HEK293 (cell line): Measurements from ENCODE around the gene SLC37A2.

ENCODE experiments used
- CTCF ChIA-PET: fragments of 350-600 bp; formaldehyde crosslinking; extraction: SDS; loops from one replicate; lab custom pipeline; 2021; ENCODE audit warnings: antibody characterized with exemption; lab: Yijun Ruan, JAX
- POLR2A ChIA-PET: fragments of 300-600 bp; formaldehyde crosslinking; extraction: SDS; loops from one replicate; lab custom pipeline; 2020; ENCODE audit warnings: antibody characterized with exemption, inconsistent platforms; lab: Yijun Ruan, JAX
- H3K27ac ChIP-seq: fragments of 200-500 bp; sonication (Bioruptor generic); 2 replicates; pipeline ENCODE4 v1.5.1; 2014; ENCODE audit warnings: low read depth, low read length, control low read depth, inconsistent platforms; ENCODE audit errors: extremely low read depth
- H3K36me3 ChIP-seq, 2 experiments: fragments of 200-500 bp in 1 of 2; sonication (Bioruptor generic) in 1 of 2; 1 replicate in 1 of 2; 2 replicates in 1 of 2; pipeline ENCODE4 v1.5.1; 2014 to 2017; ENCODE audit warnings: inconsistent platforms in 2 of 2, low read length in 2 of 2; ENCODE audit not compliant: control insufficient read depth in 2 of 2, insufficient read depth in 1 of 2
- H3K4me1 ChIP-seq: fragments of 200-500 bp; sonication (Bioruptor generic); 2 replicates; pipeline ENCODE4 v1.5.1; 2014; ENCODE audit warnings: mild to moderate bottlenecking, low read length, inconsistent platforms; ENCODE audit not compliant: control insufficient read depth, insufficient read depth
- H3K4me3 ChIP-seq: 2 replicates; pipeline ENCODE4 v1.5.1; 2011; ENCODE audit warnings: low read depth, mild to moderate bottlenecking, control low read depth, low read length, moderate library complexity
- H3K9me3 ChIP-seq: fragments of 200-500 bp; sonication (Bioruptor generic); 2 replicates; pipeline ENCODE4 v1.5.1; 2014; ENCODE audit warnings: low read depth, low read length, inconsistent platforms; ENCODE audit not compliant: control insufficient read depth, insufficient read depth
- SCRT1 ChIP-seq: fragments of 450-650 bp; formaldehyde crosslinking; IDR thresholded peaks from 2 replicates; pipeline ENCODE4 v1.5.1; 2016; ENCODE audit warnings: missing biosample characterization, missing genetic modification characterization, borderline replicate concordance
- SP2 ChIP-seq: fragments of 450-650 bp; formaldehyde crosslinking; IDR thresholded peaks from 2 replicates; pipeline ENCODE4 v1.5.1; 2016; ENCODE audit warnings: missing biosample characterization, missing genetic modification characterization
- ZBTB8A ChIP-seq: fragments of 450-650 bp; formaldehyde crosslinking; IDR thresholded peaks from 2 replicates; pipeline ENCODE4 v1.5.1; 2016; ENCODE audit warnings: missing biosample characterization, missing genetic modification characterization
- ZFHX2 ChIP-seq: fragments of 450-650 bp; formaldehyde crosslinking; conservative IDR thresholded peaks from 2 replicates; pipeline ENCODE4 v1.5.1; 2016; ENCODE audit warnings: missing biosample characterization, missing genetic modification characterization
- ZNF324 ChIP-seq: fragments of 450-650 bp; formaldehyde crosslinking; IDR thresholded peaks from 2 replicates; pipeline ENCODE4 v1.5.1; 2016; ENCODE audit warnings: missing biosample characterization, missing genetic modification characterization
- ZNF350 ChIP-seq: fragments of 450-650 bp; formaldehyde crosslinking; IDR thresholded peaks from 2 replicates; pipeline ENCODE4 v1.5.0; 2017; ENCODE audit warnings: missing biosample characterization, mild to moderate bottlenecking, missing genetic modification characterization
- ZNF354C ChIP-seq: fragments of 450-650 bp; formaldehyde crosslinking; IDR thresholded peaks from 2 replicates; pipeline ENCODE4 v1.5.1; 2016; ENCODE audit warnings: missing biosample characterization, missing genetic modification characterization, low read depth, borderline replicate concordance
- ZNF473 ChIP-seq: fragments of 450-650 bp; formaldehyde crosslinking; IDR thresholded peaks from 2 replicates; pipeline ENCODE4 v1.5.1; 2017; ENCODE audit warnings: missing biosample characterization, missing genetic modification characterization
- ZNF501 ChIP-seq: fragments of 450-650 bp; formaldehyde crosslinking; IDR thresholded peaks from 2 replicates; pipeline ENCODE4 v1.5.1; 2016; ENCODE audit warnings: missing biosample characterization, missing genetic modification characterization
- ZNF530 ChIP-seq: fragments of 450-650 bp; formaldehyde crosslinking; IDR thresholded peaks from 2 replicates; pipeline ENCODE4 v1.5.1; 2016; ENCODE audit warnings: low read depth, missing biosample characterization, missing genetic modification characterization
- ZNF664 ChIP-seq: fragments of 450-650 bp; formaldehyde crosslinking; IDR thresholded peaks from 2 replicates; pipeline ENCODE4 v1.5.1; 2016; ENCODE audit warnings: missing biosample characterization, missing genetic modification characterization
- ZNF707 ChIP-seq: fragments of 450-650 bp; formaldehyde crosslinking; IDR thresholded peaks from 2 replicates; pipeline ENCODE4 v1.5.1; 2016; ENCODE audit warnings: missing biosample characterization, missing genetic modification characterization
- ZNF777 ChIP-seq: fragments of 450-650 bp; formaldehyde crosslinking; IDR thresholded peaks from 2 replicates; pipeline ENCODE4 v1.5.1; 2017; ENCODE audit warnings: missing biosample characterization, missing genetic modification characterization, borderline replicate concordance
- ZSCAN16 ChIP-seq: fragments of 450-650 bp; formaldehyde crosslinking; IDR thresholded peaks from 2 replicates; pipeline ENCODE4 v1.5.1; 2016; ENCODE audit warnings: missing biosample characterization, missing genetic modification characterization
- TF ChIP-seq, protein P1 (sequence below): fragments of 450-650 bp; formaldehyde crosslinking; IDR thresholded peaks from 2 replicates; pipeline ENCODE4 v1.5.0; 2017; ENCODE audit warnings: missing biosample characterization, missing genetic modification characterization, borderline replicate concordance
- TF ChIP-seq, protein P2 (sequence below): fragments of 450-650 bp; formaldehyde crosslinking; IDR thresholded peaks from 2 replicates; pipeline ENCODE4 v1.5.1; 2016; ENCODE audit warnings: missing biosample characterization, missing genetic modification characterization
- TF ChIP-seq, protein P3 (sequence below): fragments of 450-650 bp; formaldehyde crosslinking; IDR thresholded peaks from 2 replicates; pipeline ENCODE4 v1.5.1; 2016; ENCODE audit warnings: missing biosample characterization, missing genetic modification characterization
- TF ChIP-seq, protein P4 (sequence below): fragments of 450-650 bp; formaldehyde crosslinking; IDR thresholded peaks from 2 replicates; pipeline ENCODE4 v1.5.1; 2017; ENCODE audit warnings: missing biosample characterization, missing genetic modification characterization

SLC37A2 gene

DNA sequence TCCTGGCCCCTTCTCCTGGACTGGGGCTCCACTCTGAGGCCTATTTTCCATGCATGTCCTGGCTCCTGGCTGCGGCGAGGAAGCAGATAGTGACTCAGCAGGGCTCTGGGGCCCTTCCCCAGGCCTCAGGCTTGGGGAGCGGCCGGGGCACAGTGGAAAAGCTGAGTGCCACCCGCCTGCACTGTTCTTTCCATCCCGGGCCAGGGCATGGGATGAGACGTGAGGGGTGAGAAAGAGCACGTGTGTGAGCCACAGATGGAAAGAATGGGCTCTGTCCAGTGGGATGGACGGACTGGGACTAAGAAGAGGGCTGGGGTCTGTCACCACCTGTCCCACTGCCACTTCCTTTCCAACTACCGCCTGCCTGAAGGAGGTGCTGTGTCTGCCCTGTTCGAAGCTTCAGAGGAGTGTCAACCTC lies 12.8 kb downstream of the SLC37A2 start:
- Histone ChIP-seq H3K27ac (no peak overlapping the region), H3K36me3 (no peaks in the 10 kb centered on the region), H3K4me1 (no peaks in the 10 kb centered on the region), H3K9me3 (no peaks in the 10 kb centered on the region), H3K4me3 (no peak overlapping the region)
- ChIA-PET POLR2A (interaction anchor here (0.6 kb wide), 1 partner anchor 826 kb away, joined by 7 read pairs; no protein-coding TSS in a partner anchor), CTCF (interaction anchor here (0.6 to 1.2 kb wide), 3 partner anchors 15 to 431 kb away, joined by 3 to 5 read pairs (median 3); no protein-coding TSS in a partner anchor)
- TF ChIP-seq ZNF473 (tag by site-specific recombination) = no peak
- TF ChIP-seq ZNF501 = no peak
- TF ChIP-seq ZNF664 (tag by site-specific recombination) = no peak
- no peak for TF ChIP-seq ZSCAN16
- TF ChIP-seq, protein P1, sequence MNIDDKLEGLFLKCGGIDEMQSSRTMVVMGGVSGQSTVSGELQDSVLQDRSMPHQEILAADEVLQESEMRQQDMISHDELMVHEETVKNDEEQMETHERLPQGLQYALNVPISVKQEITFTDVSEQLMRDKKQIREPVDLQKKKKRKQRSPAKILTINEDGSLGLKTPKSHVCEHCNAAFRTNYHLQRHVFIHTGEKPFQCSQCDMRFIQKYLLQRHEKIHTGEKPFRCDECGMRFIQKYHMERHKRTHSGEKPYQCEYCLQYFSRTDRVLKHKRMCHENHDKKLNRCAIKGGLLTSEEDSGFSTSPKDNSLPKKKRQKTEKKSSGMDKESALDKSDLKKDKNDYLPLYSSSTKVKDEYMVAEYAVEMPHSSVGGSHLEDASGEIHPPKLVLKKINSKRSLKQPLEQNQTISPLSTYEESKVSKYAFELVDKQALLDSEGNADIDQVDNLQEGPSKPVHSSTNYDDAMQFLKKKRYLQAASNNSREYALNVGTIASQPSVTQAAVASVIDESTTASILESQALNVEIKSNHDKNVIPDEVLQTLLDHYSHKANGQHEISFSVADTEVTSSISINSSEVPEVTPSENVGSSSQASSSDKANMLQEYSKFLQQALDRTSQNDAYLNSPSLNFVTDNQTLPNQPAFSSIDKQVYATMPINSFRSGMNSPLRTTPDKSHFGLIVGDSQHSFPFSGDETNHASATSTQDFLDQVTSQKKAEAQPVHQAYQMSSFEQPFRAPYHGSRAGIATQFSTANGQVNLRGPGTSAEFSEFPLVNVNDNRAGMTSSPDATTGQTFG (tag by site-specific recombination) = no peak

DNA sequence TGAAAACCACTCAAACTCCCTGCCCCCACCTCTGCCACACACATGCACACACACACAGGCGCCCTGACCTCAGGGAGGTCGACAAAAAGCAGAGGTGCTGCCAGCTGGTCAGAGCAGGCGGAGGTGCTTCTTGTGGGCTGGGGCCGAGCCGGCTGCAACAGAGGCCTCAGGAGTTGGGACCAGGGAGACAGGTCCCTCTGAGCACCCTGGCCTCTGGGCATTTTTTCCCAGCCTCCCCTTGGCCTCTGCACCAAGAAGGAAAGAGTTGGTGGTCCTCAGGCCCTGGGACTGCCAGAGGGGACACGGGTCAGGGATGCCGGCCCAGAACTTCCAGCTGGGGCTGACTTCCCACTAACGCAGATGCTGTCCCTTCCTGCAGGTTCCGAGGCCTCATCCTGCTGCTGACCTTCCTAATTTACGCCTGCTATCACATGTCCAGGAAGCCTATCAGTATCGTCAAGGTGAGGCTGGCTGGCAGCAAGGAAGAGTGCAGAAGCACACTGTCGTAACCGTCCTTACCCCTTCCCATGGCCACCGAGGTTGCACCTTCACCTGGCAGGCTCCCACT lies 13.4 kb downstream of the SLC37A2 start:
- Histone ChIP-seq H3K9me3 (no peaks in the 10 kb centered on the region), H3K4me3 (no peak overlapping the region)
- CTCF ChIA-PET = interaction anchor here (0.7 to 2.8 kb wide), 3 partner anchors 14 to 358 kb away, joined by 3 to 7 read pairs (median 5); no protein-coding TSS in a partner anchor
- no peak for TF ChIP-seq ZNF777 (tag by site-specific recombination)
- TF ChIP-seq, all 188 proteins: peak for 0
- POLR2A ChIA-PET = no interaction called here
- H3K27ac ChIP-seq = no peak overlapping the region
- H3K36me3 ChIP-seq = no peaks in the 10 kb centered on the region
- H3K4me1 ChIP-seq = no peaks in the 10 kb centered on the region

DNA sequence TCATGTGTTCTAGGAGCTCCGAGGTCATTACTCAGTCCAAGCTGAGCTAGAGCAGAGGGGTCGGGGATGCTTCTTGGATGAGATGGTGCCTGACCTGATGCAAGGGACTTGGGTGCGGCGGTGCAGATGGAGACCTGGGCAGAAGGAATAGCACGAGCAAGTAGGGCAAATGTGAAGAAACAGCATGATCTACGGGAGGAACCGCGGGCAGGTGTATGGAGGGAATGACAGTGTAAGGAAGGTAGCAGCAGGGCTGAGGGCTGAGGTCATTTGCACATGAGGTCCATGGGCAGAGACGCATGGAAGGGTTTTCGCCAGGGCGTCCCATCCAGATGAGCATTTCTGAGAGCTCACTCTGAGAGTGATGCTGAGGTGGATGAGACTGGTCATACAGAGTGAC lies 14.9 kb downstream of the SLC37A2 start:
- Histone ChIP-seq H3K9me3 (no peaks in the 10 kb centered on the region), H3K36me3 (no peaks in the 10 kb centered on the region), H3K4me3 (no peak overlapping the region), H3K4me1 (no peaks in the 10 kb centered on the region), H3K27ac (no peak overlapping the region)
- CTCF ChIA-PET = interaction anchor here (0.5 to 2.8 kb wide), 2 partner anchors 13 to 375 kb away, joined by 4 to 7 read pairs; no protein-coding TSS in a partner anchor
- TF ChIP-seq, protein P2, sequence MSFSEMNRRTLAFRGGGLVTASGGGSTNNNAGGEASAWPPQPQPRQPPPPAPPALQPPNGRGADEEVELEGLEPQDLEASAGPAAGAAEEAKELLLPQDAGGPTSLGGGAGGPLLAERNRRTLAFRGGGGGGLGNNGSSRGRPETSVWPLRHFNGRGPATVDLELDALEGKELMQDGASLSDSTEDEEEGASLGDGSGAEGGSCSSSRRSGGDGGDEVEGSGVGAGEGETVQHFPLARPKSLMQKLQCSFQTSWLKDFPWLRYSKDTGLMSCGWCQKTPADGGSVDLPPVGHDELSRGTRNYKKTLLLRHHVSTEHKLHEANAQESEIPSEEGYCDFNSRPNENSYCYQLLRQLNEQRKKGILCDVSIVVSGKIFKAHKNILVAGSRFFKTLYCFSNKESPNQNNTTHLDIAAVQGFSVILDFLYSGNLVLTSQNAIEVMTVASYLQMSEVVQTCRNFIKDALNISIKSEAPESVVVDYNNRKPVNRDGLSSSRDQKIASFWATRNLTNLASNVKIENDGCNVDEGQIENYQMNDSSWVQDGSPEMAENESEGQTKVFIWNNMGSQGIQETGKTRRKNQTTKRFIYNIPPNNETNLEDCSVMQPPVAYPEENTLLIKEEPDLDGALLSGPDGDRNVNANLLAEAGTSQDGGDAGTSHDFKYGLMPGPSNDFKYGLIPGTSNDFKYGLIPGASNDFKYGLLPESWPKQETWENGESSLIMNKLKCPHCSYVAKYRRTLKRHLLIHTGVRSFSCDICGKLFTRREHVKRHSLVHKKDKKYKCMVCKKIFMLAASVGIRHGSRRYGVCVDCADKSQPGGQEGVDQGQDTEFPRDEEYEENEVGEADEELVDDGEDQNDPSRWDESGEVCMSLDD (tag by site-specific recombination) = no peak
- TF ChIP-seq, protein P3, sequence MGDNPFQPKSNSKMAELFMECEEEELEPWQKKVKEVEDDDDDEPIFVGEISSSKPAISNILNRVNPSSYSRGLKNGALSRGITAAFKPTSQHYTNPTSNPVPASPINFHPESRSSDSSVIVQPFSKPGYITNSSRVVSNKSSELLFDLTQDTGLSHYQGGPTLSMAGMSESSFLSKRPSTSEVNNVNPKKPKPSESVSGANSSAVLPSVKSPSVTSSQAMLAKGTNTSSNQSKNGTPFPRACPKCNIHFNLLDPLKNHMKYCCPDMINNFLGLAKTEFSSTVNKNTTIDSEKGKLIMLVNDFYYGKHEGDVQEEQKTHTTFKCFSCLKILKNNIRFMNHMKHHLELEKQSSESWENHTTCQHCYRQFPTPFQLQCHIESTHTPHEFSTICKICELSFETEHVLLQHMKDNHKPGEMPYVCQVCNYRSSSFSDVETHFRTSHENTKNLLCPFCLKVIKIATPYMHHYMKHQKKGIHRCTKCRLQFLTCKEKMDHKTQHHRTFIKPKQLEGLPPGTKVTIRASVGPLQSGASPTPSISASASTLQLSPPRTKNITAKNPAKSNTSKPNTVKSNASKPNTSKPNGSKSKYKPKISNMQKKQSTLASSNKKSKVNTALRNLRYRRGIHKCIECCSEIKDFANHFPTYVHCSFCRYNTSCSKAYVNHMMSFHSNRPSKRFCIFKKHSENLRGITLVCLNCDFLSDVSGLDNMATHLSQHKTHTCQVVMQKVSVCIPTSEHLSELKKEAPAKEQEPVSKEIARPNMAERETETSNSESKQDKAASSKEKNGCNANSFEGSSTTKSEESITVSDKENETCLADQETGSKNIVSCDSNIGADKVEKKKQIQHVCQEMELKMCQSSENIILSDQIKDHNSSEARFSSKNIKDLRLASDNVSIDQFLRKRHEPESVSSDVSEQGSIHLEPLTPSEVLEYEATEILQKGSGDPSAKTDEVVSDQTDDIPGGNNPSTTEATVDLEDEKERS (tag by site-specific recombination) = no peak
- TF ChIP-seq ZNF354C (tag by site-specific recombination) = no peak
- TF ChIP-seq, protein P4, sequence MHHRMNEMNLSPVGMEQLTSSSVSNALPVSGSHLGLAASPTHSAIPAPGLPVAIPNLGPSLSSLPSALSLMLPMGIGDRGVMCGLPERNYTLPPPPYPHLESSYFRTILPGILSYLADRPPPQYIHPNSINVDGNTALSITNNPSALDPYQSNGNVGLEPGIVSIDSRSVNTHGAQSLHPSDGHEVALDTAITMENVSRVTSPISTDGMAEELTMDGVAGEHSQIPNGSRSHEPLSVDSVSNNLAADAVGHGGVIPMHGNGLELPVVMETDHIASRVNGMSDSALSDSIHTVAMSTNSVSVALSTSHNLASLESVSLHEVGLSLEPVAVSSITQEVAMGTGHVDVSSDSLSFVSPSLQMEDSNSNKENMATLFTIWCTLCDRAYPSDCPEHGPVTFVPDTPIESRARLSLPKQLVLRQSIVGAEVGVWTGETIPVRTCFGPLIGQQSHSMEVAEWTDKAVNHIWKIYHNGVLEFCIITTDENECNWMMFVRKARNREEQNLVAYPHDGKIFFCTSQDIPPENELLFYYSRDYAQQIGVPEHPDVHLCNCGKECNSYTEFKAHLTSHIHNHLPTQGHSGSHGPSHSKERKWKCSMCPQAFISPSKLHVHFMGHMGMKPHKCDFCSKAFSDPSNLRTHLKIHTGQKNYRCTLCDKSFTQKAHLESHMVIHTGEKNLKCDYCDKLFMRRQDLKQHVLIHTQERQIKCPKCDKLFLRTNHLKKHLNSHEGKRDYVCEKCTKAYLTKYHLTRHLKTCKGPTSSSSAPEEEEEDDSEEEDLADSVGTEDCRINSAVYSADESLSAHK (tag by site-specific recombination) = no peak
- no peak for TF ChIP-seq SCRT1 (tag by site-specific recombination)
- TF ChIP-seq ZNF324 (tag by site-specific recombination) = no peak
- TF ChIP-seq ZNF707 (tag by site-specific recombination) = no peak
- no peak for TF ChIP-seq ZNF501
- no peak for TF ChIP-seq SP2
- no peak for TF ChIP-seq ZNF530
- no peak for TF ChIP-seq ZBTB8A (tag by site-specific recombination)
- TF ChIP-seq ZFHX2 = no peak
- TF ChIP-seq ZNF350 (tag by site-specific recombination) = no peak
- POLR2A ChIA-PET = interaction anchor here (0.6 kb wide), 1 partner anchor 119 kb away, joined by 3 read pairs; no protein-coding TSS in a partner anchor
